Measurements from ENCODE around the gene HEYL.
A peak's percentile ranks its signal among the peaks of the same experiment; 100 is the strongest.
"Not testable (repeated sequence)": the region's sequence is repeated elsewhere in the genome, so short reads cannot be mapped to it uniquely, and the experiment has no call there.

The HEYL gene

DNA sequence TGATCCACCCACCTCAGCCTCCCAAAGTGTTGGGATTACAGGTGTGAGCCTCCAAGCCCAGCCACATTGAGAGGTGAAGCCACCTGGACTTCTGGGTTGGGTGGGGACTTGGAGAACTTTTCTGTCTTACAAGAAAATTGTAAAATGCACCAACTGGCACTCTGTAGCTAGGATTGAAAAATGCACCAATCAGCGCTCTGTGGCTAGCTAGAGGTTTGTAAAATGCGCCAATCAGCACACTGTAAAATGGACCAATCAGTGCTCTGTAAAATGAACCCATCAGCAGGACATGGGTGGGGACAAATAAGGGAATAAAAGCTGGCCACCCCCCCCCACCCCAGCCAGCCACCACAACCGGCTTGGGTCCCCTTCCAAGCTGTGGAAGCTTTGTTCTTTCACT lies 35.8 kb downstream of the HEYL start:
- not testable (repeated sequence) for DNase-seq (ENCODE audit: low read depth)

DNA sequence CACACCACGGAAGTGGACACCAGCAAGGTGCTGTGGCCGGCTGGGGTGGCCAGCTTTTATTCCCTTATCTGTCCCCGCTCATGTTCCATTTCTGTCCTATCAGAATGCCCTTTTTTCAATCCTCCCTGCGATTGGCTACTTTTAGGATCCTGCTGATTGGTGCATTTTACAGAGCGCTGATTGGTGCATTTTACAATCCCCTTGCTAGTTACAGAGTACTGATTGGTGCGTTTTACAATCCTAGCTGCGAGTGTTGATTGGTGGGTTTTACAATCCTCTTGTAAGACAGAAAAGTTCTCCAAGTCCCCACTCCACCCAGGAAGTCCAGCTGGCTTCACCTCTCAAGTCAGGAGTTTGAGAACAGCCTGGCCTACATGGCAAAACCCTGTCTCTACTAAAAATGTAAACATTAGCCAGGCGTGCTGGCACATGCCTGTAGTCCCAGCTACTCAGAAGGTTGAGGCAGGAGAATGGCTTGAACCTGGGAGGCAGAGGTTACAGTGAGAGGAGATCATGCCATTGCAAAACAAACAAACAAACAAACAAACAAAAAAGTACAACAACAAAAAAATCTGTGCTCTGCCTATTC lies 37.7 kb downstream of the HEYL start:
- DNase-seq (ENCODE audit: low read depth) = not testable (repeated sequence)

DNA sequence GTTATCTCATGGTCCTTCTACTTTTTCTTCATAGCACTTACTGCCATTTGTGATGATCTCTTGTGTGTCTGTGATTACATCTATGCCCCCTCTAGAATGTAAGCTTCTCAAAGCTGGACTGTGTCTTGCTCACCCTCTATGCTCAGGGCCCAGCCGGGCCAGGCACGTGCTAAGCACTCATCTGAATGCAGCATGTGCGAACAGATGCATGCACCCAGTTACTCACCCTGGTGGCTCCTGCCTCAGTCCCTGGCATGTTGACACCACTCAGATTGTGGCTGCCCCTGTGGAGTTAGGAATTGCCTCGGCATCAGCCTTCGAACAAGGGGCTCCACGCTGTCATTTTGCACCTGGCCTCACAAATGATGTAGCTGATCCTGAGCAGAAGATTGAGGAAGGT lies 43.3 kb downstream of the HEYL start:
- DNase-seq (ENCODE audit: low read depth) = no peak

DNA sequence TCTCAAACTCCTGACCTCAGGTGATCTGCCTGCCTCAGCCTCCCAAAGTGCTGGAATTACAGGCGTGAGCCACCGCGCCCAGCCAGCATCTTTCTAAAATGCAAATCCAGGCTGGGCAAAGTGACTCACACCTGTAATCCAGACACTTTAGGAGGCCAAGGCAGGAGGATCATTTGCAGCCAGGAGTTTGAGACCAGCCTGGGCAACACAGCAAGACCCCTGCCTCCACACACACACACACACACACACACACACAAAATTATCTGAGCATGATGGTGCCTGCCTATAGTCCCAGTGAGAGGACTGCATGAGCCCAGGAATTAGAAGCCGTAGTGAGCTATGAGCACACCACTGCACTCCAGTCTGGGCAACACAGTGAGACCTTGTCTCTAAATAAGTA lies 46.1 kb downstream of the HEYL start:
- DNase-seq (ENCODE audit: low read depth) = no peak

DNA sequence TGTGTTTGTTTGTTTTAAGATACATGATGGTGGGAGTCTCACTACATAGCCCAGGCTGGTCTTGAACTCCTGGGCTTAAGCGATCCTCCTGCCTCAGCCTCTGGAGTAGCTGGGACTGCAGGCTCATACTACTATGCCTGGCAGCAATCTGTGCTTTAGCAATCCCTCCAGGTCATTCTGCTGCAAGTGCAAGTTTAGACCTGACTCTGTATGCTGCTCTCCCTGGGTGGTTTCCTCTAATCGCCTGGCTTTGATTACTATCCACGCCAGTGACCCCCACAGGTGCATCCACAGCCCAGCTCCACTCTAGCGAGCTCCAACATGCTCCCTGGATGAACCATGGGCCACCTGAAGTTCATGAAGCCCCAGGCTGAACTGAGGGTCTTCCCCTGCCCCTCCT lies 47.4 kb downstream of the HEYL start:
- no peak for DNase-seq (ENCODE audit: low read depth)

DNA sequence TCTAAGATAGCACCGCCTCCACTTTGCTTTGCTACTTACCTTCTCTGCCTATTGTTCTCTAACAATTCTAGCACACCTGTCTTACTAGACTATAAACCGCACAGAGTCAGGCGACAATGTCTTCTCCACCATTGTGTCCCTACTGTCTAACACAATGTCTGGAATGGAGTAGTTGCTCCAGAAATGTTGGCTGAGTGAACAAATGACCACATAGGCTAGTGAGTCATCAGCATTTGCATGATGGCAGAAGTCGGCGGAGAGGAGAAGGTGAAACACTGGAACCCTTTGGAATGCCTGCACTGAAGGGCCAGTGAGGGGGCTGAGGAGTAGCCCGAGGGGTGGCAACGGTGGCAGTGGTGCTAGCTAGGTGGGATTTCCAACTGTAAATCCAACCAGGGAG lies 48.9 kb downstream of the HEYL start:
- no peak for DNase-seq (ENCODE audit: low read depth)

DNA sequence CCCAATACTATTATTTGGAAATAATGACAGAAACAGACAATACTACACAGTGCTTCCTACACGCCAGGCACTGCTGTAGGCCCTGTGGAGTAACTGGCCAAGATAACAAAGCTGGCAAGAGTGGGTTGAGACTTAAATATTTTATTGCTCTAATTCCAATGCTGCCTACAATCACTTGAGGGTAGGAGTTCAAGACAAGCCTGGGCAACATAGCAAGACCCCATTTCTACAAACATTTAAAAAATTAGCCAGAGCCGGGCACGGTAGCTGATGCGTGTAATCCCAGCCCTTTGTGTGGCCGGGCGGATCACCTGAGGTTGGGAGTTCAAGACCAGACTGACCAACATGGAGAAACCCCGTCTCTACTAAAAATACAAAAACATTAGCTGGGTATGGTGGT lies 53.5 kb downstream of the HEYL start:
- DNase-seq (ENCODE audit: low read depth) = no peak

DNA sequence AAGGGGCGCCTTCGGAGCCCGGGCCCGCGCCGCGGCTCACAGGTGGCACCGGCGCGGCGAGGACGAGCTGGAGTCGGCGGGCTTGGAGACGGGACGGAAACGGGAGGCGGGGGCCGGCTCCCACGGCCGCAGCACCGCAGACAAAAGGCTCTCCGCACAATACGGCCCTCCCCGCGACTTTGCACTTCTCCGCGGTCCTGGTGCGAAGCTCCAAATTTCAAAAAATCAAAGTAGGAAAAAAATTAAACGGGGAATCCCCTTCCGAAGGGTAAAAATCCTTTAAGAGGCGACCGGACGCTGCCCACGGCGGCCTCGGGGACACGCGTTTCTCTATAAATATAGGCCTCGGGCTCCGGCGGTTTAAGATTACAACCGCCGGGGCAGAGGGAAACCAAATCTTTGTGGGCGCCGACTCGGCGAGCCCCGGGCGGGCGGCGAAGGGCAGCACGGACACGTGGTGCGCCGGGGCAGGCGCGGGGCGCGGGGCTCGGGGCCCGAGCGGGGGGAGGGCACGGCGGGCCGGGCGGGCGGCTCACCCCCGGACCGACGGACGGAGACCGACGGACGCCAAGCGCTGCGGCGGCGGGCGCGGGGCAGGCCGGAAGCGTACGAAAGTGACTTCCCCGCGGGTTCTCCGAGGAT lies 63.3 kb downstream of the HEYL start:
- DNase-seq (ENCODE audit: low read depth) = peak; percentile 10

DNA sequence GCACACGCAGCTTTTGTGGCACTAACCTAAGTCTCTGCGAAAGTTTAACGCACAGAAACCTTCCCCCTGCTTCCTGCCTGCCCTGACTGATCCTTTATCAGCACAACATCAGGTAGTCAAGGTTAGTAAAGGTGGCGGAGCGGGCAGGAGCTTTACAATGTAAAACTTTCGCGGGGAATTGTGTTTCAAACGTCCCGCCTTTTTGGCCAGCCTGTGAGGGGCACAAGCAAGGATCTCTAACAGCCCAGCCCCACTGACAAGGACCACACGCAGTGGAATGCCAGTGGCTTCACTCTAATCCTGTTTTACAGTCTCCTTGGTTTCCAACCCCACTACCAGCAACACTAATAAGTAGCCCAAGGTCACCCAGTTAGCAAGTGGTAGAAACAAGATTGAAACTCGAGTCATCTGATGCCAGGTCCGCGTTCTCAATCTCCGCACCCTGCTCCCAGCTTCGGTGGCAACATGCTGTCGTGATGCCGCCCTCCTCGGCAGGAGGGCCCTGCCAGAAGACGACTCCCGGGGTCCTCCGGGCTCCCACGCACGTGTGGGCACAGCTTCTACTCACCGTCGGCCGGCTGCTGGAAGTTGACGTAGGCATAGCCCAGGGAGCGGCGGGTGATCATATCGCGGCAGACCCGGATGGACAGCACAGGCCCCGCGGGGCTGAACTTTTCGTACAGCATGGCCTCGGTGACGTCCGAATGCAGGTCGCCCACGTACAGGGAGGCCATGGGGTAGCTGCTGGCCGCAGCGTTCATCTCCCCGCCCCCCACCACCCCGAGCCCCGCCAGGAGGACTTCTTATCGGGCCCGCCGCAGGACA lies 64.0 kb downstream of the HEYL start:
- DNase-seq (ENCODE audit: low read depth) = peak; percentile 50

DNA sequence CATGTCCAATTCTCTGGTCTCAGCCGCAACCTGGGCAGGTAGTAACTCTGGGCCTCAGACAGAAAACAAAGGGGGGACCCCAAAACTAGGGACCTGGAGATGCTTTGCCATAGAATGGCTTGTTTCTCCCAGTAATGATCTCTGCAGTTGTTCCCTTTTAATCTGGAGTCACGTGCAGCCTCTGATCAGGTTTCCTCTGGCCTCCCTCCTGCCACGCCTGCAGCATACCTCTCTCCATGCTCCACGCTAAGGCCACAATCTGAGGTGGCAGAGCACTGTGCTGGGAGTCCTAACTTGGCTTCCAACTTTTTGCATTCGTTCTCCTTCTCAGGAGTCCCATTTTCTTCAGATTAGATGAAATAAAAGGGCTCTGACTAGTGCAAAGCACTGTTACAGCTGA lies 64.8 kb downstream of the HEYL start:
- DNase-seq (ENCODE audit: low read depth) = peak; percentile 24

Measured in fibroblast of gingiva (primary cell).